GM12873 (cell line): Measurements from ENCODE around the gene FBXO47.

ENCODE experiments used
- TF ChIP-seq, protein P1 (sequence below): IDR thresholded peaks from 2 replicates; pipeline ENCODE4 v1.5.1; 2012; ENCODE audit warnings: low read depth, mild to moderate bottlenecking, moderate library complexity, low read length, control low read depth; ENCODE audit not compliant: insufficient read depth; ENCODE audit errors: missing control alignments

FBXO47 gene

GRCh38 chr17:38996660-38997337, 29.6 kb upstream of the FBXO47 start:
- TF ChIP-seq, protein P1, sequence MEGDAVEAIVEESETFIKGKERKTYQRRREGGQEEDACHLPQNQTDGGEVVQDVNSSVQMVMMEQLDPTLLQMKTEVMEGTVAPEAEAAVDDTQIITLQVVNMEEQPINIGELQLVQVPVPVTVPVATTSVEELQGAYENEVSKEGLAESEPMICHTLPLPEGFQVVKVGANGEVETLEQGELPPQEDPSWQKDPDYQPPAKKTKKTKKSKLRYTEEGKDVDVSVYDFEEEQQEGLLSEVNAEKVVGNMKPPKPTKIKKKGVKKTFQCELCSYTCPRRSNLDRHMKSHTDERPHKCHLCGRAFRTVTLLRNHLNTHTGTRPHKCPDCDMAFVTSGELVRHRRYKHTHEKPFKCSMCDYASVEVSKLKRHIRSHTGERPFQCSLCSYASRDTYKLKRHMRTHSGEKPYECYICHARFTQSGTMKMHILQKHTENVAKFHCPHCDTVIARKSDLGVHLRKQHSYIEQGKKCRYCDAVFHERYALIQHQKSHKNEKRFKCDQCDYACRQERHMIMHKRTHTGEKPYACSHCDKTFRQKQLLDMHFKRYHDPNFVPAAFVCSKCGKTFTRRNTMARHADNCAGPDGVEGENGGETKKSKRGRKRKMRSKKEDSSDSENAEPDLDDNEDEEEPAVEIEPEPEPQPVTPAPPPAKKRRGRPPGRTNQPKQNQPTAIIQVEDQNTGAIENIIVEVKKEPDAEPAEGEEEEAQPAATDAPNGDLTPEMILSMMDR = no peak

DNA sequence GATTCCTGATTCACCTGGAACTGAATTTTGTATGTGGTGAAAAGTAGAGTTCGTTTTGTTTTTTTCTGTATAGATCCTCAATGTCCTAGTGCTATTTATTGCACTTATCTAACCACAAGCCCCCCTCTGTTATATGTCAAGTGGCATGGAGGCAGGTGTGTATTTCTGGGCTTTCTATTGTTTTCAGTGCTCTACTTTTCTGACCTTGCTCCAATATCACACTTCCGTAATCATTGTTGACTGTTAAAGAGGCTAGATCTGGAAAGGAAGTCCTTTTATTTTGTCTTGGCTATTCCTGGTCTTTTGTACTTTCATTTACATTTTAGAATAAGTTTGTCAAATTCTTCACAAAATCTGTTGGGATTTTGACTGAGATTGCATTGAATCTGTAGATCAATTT, 26.8 kb upstream of the FBXO47 start:
- TF ChIP-seq, protein P1 = no peak

DNA sequence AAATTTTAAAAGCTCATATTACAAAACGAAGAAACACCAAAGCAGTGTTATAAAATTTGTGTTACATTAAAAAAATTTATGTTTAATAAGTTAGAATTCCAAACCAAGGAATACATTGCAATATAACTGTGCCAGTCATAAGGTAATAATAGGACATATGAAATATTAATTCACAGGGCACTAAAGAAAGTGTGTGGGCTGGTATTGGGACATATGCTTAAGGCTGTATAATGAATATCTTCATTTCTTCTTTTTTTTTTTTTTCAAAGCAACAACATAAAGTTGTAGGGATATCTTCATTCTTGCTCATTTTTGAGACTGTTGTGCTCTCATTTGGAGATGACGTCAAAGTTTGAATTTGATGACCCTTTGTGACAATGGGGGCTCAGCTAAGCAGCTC, 17.5 kb upstream of the FBXO47 start:
- TF ChIP-seq, protein P1 = no peak

DNA sequence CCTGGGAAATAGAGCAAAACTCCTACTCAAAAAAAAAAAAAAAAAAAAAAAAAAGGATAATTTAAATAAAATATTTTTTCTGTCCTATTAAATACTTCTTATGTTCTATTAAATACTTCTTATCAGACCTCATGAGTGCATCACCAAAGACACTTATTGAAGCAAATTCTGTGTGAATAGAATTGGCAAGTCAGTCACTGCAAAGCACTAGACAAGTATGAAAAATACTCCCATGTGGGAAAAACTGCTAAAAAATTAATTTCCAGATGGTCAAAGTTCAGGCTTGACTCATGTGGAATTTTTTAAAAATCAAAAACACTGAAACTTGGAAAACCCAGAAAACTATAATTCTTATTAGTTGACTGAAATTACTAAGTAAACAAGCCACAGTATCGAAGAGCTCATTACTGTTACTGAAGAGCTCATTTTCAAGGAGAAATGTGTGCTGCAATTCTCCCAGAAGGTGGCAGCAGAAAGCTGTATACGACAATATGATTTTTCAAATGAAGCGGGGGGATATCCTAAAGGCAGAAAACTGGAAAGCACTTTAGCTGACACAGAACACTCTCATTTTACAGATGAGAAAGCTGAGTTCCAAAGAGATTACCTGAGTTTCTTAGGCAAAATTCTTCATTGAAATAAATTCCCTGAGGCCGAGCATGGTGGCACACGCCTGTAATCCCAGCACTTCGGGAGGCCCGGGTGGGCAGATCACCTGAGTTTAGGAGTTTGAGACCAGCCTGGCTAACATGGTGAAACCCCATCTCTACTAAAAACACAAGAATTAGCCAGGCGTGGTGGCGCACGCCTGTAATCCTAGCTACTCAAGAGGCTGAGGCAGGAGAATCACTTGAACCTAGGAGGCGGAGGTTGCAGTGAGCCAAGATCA, 15.9 kb upstream of the FBXO47 start:
- TF ChIP-seq, protein P1 = peak; percentile 68

DNA sequence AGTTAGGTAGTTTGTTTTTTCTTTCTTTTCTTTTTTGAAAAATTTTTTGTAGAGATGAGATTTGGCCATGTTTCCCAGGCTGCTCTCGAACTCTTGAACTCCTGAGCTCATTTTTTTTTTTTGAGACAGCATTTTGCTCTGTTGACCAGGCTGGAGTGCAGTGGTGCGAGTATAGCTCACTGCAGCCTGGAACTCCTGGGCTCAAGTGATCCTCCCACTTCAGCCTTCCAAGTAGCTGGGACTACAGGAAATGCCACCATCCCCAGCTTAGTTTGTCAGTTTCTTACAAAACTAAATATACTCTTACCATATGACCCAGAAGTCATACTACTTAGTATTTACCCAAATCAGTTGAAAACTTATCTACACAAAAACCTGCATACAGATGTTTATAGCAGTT, 14.4 kb upstream of the FBXO47 start:
- TF ChIP-seq, protein P1 = no peak

GRCh38 chr17:38980490-38981217, 13.5 kb upstream of the FBXO47 start:
- TF ChIP-seq, protein P1 = no peak

DNA sequence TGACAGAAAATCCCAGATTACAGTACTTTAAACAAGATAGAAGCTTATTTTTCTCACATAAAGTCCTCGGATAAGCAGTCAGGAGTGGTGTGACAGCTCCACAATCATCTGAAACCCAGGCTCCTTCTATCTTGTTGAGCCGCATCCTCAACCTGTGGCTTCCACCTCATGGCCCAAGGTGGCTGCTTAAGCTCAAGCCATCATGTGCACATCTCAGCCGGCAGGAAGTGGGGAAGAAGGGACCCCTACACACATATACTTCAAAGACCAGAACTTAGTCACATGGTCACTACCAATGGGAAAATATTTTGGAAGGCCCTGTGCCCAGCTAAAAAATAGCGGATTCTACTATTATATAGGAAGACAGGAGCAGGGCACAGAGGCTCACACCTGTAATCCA, 11.0 kb upstream of the FBXO47 start:
- TF ChIP-seq, protein P1 = no peak
